ENCODE data around the gene USP27X.

The USP27X gene

GRCh38 chrX:49884290-49884862 lies 5.1 kb downstream of the USP27X start:
- DNase-seq (ENCODE audit: low read depth), result peak; percentile 1

DNA sequence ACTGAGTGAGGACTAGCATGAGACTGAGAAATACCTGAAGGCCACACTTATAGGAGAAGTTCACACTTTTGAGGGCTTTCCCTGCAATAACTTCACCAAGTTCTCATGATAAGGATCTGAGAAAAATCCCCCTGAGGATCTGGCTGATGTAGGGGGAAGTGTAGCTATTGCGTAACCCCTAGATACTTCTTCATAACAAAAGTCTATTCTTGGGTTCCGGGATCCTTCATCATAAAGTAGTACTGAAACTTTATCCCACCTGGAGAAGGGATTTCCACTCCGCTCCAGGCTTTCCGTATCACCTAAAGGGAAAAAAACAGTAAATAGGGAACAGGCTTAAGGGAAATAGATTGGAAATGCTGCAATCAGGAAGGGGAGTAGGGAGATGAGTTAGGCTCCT lies 13.3 kb downstream of the USP27X start:
- no peak for DNase-seq (ENCODE audit: low read depth)

DNA sequence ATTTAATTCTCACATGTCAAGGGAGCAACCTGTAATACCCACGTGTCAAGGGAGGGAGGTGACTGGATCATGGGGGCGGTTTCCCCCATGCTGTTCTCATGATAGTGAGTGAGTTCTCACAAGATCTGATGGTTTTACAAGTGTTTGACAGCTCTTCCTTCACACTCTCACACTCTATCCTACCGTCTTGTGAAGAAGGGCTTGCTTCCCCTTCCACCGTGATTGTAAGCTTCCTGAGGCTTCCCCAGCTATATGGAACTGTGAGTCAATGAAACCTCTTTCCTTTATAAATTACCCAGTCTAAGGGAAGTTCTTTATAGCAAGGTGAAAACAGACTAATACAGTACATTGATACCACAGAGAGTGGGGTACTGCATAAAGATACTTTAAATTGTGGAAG lies 17.7 kb downstream of the USP27X start:
- no peak for DNase-seq (ENCODE audit: low read depth)

GRCh38 chrX:49901048-49901447 lies 21.8 kb downstream of the USP27X start:
- no peak for DNase-seq (ENCODE audit: low read depth)

DNA sequence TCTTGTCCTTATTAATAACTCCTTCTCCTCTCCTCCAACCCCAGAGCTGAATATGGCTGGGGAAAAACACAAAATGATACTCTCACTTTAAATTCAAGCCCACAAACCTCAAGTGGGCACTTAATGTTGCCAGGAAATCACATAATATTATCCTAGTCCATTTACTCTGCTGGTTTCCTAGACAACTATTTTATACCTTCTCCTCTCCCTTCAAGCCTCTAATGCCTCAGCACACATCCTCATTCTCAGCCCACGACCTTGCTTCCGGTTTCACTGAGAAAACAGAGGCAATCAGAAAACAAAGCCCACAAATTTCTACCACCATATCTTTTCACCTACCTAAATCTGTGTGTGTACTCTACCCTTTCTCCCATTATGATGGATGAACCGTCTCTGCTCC lies 31.1 kb downstream of the USP27X start:
- no peak for DNase-seq (ENCODE audit: low read depth)

- no peak for DNase-seq (ENCODE audit: low read depth)
Observed at GRCh38 chrX:49912086-49912485, 32.8 kb downstream of the USP27X start.

DNA sequence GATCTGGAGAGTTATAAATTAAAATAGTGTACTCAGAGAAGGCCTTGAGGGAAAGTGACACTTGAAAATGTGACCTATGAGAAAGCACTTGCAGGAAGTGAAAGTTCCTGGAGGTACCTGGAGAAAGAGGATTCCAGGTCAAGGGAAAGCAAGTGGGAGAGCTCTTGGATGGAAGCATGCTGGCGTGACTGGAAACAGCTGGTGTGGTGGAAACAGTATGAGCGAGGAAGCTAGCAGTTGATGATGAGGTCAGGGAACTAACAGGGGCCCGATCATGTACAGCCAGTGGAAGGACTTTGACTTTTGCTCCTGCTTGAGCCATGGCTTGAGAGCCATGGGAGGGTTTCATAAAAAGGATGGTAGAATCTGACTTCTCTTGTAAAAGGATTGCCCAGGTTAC lies 33.6 kb downstream of the USP27X start:
- no peak for DNase-seq (ENCODE audit: low read depth)

DNA sequence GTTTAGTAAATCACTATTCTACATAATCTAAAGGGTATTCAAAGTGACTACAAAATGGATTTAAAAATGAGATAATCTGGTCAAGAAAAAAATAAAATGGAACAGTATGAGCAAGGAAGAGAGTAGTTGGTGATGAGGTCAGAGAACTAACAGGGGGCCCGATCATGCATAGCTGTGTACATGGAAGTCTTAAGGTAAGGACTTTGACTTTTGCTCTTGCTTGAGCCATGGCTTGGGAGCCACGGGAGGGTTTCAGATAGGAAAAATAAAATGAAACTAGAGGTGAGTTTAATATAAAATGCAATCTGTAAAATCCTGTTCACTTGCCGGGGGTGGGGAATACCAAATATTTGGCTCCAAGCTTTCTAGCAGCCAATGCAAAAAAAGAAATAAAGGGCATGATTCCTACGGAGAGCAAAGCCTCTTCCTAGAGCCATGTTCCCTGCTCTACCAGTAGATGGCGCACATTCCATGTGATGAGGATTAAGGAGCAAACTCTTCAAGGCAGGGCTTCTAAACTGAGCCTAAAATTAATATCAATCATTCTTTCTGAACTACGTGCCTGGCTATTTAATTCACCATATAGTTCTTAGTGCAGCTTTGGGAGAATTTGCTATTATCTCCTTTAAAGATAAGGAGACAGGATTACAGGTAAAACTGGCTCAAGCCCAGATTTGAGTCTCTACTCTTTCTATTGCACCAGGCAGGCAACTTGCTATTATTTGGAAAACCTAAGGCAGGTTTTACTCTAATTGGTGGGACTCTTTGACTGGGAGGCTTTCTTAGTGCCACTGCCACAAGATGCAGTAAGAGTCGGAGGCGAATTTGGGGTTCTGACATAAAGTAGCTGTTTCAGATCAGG lies 36.3 kb downstream of the USP27X start:
- DNase-seq (ENCODE audit: low read depth), result peak; percentile 15

GRCh38 chrX:49919617-49920016 lies 40.3 kb downstream of the USP27X start:
- DNase-seq (ENCODE audit: low read depth), result no peak

DNA sequence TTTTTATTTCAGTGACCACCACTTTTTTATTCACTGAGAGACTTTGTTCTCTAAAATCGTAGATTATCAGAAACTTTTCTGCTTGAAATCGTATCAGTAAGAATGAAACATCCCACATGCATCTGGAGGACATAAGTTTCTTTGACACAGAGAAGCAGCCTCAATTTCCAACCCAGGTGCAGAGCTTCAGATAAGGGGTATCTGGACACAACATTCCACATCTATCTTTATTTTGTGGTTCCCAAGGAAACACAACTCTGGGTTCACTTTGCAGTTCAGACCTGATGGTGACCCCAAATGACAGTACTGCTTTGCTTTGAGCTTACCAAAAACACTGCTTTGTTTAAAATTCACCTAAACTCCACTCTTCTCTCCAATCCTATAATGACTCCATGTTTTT lies 41.8 kb downstream of the USP27X start:
- no peak for DNase-seq (ENCODE audit: low read depth)

DNA sequence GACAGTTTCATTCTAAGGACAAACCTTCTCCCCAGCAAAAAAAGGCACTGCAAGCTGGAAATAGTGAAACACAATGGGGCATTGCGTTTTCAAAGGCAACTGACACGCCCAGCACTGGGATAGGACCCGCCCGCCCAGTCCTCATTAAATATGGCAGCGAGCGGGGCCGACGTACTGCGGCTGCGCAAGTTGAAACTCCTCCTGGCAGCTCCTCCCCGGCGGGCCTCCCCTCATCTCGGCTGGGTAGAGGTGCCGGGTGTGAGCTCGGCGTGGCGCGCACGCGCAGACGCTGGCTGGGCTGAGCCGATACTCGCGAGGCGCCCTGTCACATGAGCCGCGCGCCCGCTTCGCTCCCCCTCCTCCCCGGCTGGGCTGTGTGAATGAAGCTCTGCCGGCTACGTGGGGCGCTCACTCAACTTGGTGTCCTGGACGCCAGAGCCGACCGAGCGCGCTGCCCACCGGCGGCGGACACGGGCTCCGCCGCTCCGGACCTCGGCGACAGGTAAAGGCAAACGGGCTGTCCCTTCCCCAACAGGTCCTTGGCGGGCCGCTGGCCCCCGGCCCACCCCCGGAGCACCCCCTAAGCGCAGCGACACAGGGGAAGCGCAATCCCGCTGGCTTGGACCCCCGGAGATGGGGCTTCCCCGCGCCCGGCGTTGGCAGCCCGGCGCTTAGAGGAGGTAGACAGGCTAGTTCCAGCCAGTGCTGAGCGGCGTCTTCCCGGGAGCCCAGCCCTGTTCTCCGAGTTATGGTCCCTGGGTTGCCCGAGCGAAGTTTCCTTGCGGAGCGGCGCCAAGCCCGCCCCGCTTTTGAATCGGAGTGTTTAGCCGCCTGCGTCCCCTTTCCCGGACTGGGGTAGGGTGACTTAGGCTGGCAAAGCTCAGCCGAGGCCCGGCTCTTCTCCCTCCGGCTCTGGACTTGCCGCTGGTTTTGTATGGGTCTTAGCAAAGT lies 43.3 kb downstream of the USP27X start, which contains the start of gene CLCN5:
Gene CLCN5, plus strand, starts transcription at position 306 of the 951 bp plus-strand sequence. CDS start 2,703 bp downstream, outside the sequence.
- DNase-seq (ENCODE audit: low read depth), result peak; percentile 90

GRCh38 chrX:49925176-49925575 lies 45.9 kb downstream of the USP27X start:
- DNase-seq (ENCODE audit: low read depth), result no peak

- DNase-seq (ENCODE audit: low read depth), result no peak
Observed at GRCh38 chrX:49930039-49930438, 50.8 kb downstream of the USP27X start.

All from T-helper 22 cell (primary cell).